ENCODE measurements around the gene IGFBP1.
"Not testable (repeated sequence)": the region's sequence is repeated elsewhere in the genome, so short reads cannot be mapped to it uniquely, and the experiment has no call there.

DNA sequence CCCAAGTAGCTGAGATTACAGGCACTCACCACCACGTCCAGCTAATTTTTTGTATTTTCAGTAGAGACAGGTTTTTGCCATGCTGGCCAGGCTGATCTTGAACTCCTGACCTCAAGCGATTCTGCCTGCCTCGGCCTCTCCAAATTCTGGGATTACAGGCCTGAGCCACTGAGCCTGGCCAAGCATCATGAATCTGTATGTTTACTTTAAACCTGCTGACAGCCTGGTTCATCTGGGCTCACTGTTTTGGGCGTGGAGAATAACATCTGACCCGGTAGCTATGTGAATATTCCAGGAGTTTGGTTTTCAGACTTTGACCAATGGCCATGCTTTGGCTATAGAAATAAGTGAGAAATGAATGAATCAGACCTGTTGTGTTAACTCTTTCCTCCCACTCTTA, 41.8 kb upstream of the IGFBP1 start:
- not testable (repeated sequence) for TF ChIP-seq POLR2A (IDR thresholded peaks at IDR 0.05)
- TF ChIP-seq, protein P1, sequence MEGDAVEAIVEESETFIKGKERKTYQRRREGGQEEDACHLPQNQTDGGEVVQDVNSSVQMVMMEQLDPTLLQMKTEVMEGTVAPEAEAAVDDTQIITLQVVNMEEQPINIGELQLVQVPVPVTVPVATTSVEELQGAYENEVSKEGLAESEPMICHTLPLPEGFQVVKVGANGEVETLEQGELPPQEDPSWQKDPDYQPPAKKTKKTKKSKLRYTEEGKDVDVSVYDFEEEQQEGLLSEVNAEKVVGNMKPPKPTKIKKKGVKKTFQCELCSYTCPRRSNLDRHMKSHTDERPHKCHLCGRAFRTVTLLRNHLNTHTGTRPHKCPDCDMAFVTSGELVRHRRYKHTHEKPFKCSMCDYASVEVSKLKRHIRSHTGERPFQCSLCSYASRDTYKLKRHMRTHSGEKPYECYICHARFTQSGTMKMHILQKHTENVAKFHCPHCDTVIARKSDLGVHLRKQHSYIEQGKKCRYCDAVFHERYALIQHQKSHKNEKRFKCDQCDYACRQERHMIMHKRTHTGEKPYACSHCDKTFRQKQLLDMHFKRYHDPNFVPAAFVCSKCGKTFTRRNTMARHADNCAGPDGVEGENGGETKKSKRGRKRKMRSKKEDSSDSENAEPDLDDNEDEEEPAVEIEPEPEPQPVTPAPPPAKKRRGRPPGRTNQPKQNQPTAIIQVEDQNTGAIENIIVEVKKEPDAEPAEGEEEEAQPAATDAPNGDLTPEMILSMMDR (IDR thresholded peaks at IDR 0.05), result not testable (repeated sequence)

Measured in thyroid gland (tissue), 4 donors.